Activated naive CD4-positive, alpha-beta T cell treated with anti-CD3 and anti-CD28 coated beads, Interleukin-2, amount 10 ng/mL, durations not matched to agents 7 days and 5 days (primary cell): ENCODE data around the gene MAPK12.

Experiments
- CTCF ChIA-PET: fragments of 350-600 bp; sonication (Branson Sonifier 250); formaldehyde crosslinking; loops from one replicate; lab custom pipeline; 2021; ENCODE audit warnings: antibody characterized with exemption; lab: Charles Lee
- DNase-seq: peaks from one replicate; pipeline ENCODE4 v3.0.0-alpha.2; 2020
- H3K27ac Mint-ChIP-seq: one replicate; pipeline ENCODE4 v1.8.0; 2021; ENCODE audit warnings: mild to moderate bottlenecking, moderate library complexity, mixed read lengths
- H3K27me3 Mint-ChIP-seq: one replicate; pipeline ENCODE4 v1.8.0; 2021; ENCODE audit warnings: mild to moderate bottlenecking, mixed read lengths
- H3K36me3 Mint-ChIP-seq: one replicate; pipeline ENCODE4 v1.8.0; 2021; ENCODE audit warnings: mixed read lengths
- H3K4me1 Mint-ChIP-seq: one replicate; pipeline ENCODE4 v1.8.0; 2021; ENCODE audit warnings: mixed read lengths
- H3K4me3 Mint-ChIP-seq: one replicate; pipeline ENCODE4 v1.8.0; 2021; ENCODE audit warnings: mild to moderate bottlenecking, moderate library complexity, mixed read lengths
- H3K9me3 Mint-ChIP-seq: one replicate; pipeline ENCODE4 v1.8.0; 2021; ENCODE audit warnings: mixed read lengths

The MAPK12 gene

GRCh38 chr22:50293441-50294318 lies 32.2 kb upstream of the MAPK12 start:
- CTCF ChIA-PET: interaction anchor here (1.2 to 2.1 kb wide), 2 partner anchors 17 to 34 kb away, joined by 3 to 7 read pairs; no protein-coding TSS in a partner anchor
- H3K4me3 Mint-ChIP-seq: peak overlapping the region; percentile 54

GRCh38 chr22:50292643-50293440 lies 31.4 kb upstream of the MAPK12 start:
- H3K9me3 Mint-ChIP-seq: no peaks in the 10 kb centered on the region
- H3K27ac Mint-ChIP-seq: peak overlapping the region; percentile 6
- H3K4me3 Mint-ChIP-seq: peak overlapping the region; percentile 59
- peaks cover 22% of the 10 kb centered on the region for H3K4me1 Mint-ChIP-seq
- DNase-seq: peak; percentile 46
- CTCF ChIA-PET: interaction anchor here (0.7 to 2.1 kb wide), 2 partner anchors 16 to 17 kb away, joined by 3 to 7 read pairs; no protein-coding TSS in a partner anchor
- H3K27me3 Mint-ChIP-seq: peaks cover 59% of the 10 kb centered on the region
- H3K36me3 Mint-ChIP-seq: peaks cover 4% of the 10 kb centered on the region

More at GRCh38 chr22:50293441-50294318, 32.2 kb upstream of the MAPK12 start:
- Mint-ChIP-seq H3K27me3 (peaks cover 67% of the 10 kb centered on the region), H3K36me3 (peaks cover 4% of the 10 kb centered on the region), H3K4me1 (peaks cover 22% of the 10 kb centered on the region), H3K9me3 (no peaks in the 10 kb centered on the region), H3K27ac (no peak overlapping the region)
- peak; percentile 28 for DNase-seq

- Mint-ChIP-seq H3K4me1 (peaks cover 22% of the 10 kb centered on the region), H3K27ac (no peak overlapping the region), H3K27me3 (peaks cover 46% of the 10 kb centered on the region), H3K9me3 (no peaks in the 10 kb centered on the region), H3K36me3 (peaks cover 4% of the 10 kb centered on the region), H3K4me3 (no peak overlapping the region)
- no peak for DNase-seq
- CTCF ChIA-PET: no interaction called here
These were observed 28.6 kb upstream of the MAPK12 start for GRCh38 chr22:50289942-50290630.

GRCh38 chr22:50289151-50289941 lies 27.9 kb upstream of the MAPK12 start:
- H3K27ac Mint-ChIP-seq: no peak overlapping the region
- no peak for DNase-seq
- peaks cover 4% of the 10 kb centered on the region for H3K36me3 Mint-ChIP-seq
- H3K4me3 Mint-ChIP-seq: no peak overlapping the region
- CTCF ChIA-PET: no interaction called here
- H3K9me3 Mint-ChIP-seq: no peaks in the 10 kb centered on the region
- peaks cover 39% of the 10 kb centered on the region for H3K27me3 Mint-ChIP-seq
- peaks cover 21% of the 10 kb centered on the region for H3K4me1 Mint-ChIP-seq

- CTCF ChIA-PET: no interaction called here
- Mint-ChIP-seq H3K36me3 (peaks cover 2% of the 10 kb centered on the region), H3K9me3 (no peaks in the 10 kb centered on the region), H3K4me1 (peaks cover 11% of the 10 kb centered on the region), H3K4me3 (no peak overlapping the region), H3K27me3 (peaks cover 25% of the 10 kb centered on the region), H3K27ac (no peak overlapping the region)
- no peak for DNase-seq
These were observed 26.2 kb upstream of the MAPK12 start for GRCh38 chr22:50287731-50288130.

- Mint-ChIP-seq H3K4me1 (peaks cover 2% of the 10 kb centered on the region), H3K27me3 (peaks cover 16% of the 10 kb centered on the region), H3K36me3 (no peaks in the 10 kb centered on the region), H3K27ac (no peak overlapping the region), H3K9me3 (no peaks in the 10 kb centered on the region), H3K4me3 (no peak overlapping the region)
- no peak for DNase-seq
- CTCF ChIA-PET: no interaction called here
These were observed 25.3 kb upstream of the MAPK12 start for GRCh38 chr22:50286701-50287318.

- H3K36me3 Mint-ChIP-seq: no peaks in the 10 kb centered on the region
- H3K27ac Mint-ChIP-seq: no peak overlapping the region
- H3K4me3 Mint-ChIP-seq: no peak overlapping the region
These were observed 24.8 kb upstream of the MAPK12 start for GRCh38 chr22:50286275-50286674.

GRCh38 chr22:50285568-50286229 lies 24.2 kb upstream of the MAPK12 start:
- no peak overlapping the region for H3K27ac Mint-ChIP-seq
- H3K36me3 Mint-ChIP-seq: no peaks in the 10 kb centered on the region
- H3K27me3 Mint-ChIP-seq: peaks cover 6% of the 10 kb centered on the region
- H3K4me3 Mint-ChIP-seq: no peak overlapping the region
- no peaks in the 10 kb centered on the region for H3K9me3 Mint-ChIP-seq
- no peak for DNase-seq
- no peaks in the 10 kb centered on the region for H3K4me1 Mint-ChIP-seq
- CTCF ChIA-PET: no interaction called here

More at GRCh38 chr22:50286275-50286674, 24.8 kb upstream of the MAPK12 start:
- CTCF ChIA-PET: no interaction called here
- no peaks in the 10 kb centered on the region for H3K4me1 Mint-ChIP-seq
- no peaks in the 10 kb centered on the region for H3K9me3 Mint-ChIP-seq
- no peak for DNase-seq
- peaks cover 11% of the 10 kb centered on the region for H3K27me3 Mint-ChIP-seq

- no peaks in the 10 kb centered on the region for H3K4me1 Mint-ChIP-seq
- no peaks in the 10 kb centered on the region for H3K9me3 Mint-ChIP-seq
- no peaks in the 10 kb centered on the region for H3K36me3 Mint-ChIP-seq
- CTCF ChIA-PET: no interaction called here
- DNase-seq: no peak
- H3K4me3 Mint-ChIP-seq: no peak overlapping the region
- no peak overlapping the region for H3K27ac Mint-ChIP-seq
- H3K27me3 Mint-ChIP-seq: no peaks in the 10 kb centered on the region
These were observed 23.0 kb upstream of the MAPK12 start for GRCh38 chr22:50284479-50284878.

- H3K4me3 Mint-ChIP-seq: no peak overlapping the region
- no peaks in the 10 kb centered on the region for H3K9me3 Mint-ChIP-seq
- H3K4me1 Mint-ChIP-seq: no peaks in the 10 kb centered on the region
- no peak overlapping the region for H3K27ac Mint-ChIP-seq
- H3K36me3 Mint-ChIP-seq: no peaks in the 10 kb centered on the region
- no peaks in the 10 kb centered on the region for H3K27me3 Mint-ChIP-seq
- CTCF ChIA-PET: no interaction called here
- DNase-seq: no peak
These were observed 22.3 kb upstream of the MAPK12 start for GRCh38 chr22:50283821-50284220.

- H3K27me3 Mint-ChIP-seq: no peaks in the 10 kb centered on the region
- CTCF ChIA-PET: no interaction called here
- H3K4me1 Mint-ChIP-seq: no peaks in the 10 kb centered on the region
- H3K9me3 Mint-ChIP-seq: no peaks in the 10 kb centered on the region
- no peak for DNase-seq
- no peak overlapping the region for H3K27ac Mint-ChIP-seq
- H3K4me3 Mint-ChIP-seq: no peak overlapping the region
- H3K36me3 Mint-ChIP-seq: no peaks in the 10 kb centered on the region
These were observed 21.1 kb upstream of the MAPK12 start for GRCh38 chr22:50282361-50283155.

GRCh38 chr22:50281957-50282356 lies 20.5 kb upstream of the MAPK12 start:
- Mint-ChIP-seq H3K4me1 (no peaks in the 10 kb centered on the region), H3K27me3 (no peaks in the 10 kb centered on the region), H3K4me3 (no peak overlapping the region), H3K36me3 (no peaks in the 10 kb centered on the region), H3K27ac (no peak overlapping the region), H3K9me3 (no peaks in the 10 kb centered on the region)
- CTCF ChIA-PET: no interaction called here
- DNase-seq: no peak
